T-helper 1 cell treated with Interleukin-12 subunit alpha and Interleukin-12 subunit beta and Interleukin-4 antibody, amounts not matched to agents 30 μg/mL and 1 μg/mL, for 36 hours (primary cell): ENCODE data around the gene DIP2C.

Experiments
- H3K27ac Mint-ChIP-seq: one replicate; pipeline ENCODE4 v1.8.0; 2021; ENCODE audit warnings: mild to moderate bottlenecking, mixed read lengths
- H3K27me3 Mint-ChIP-seq: one replicate; pipeline ENCODE4 v1.8.0; 2021; ENCODE audit warnings: low read depth, mixed read lengths
- H3K36me3 Mint-ChIP-seq: one replicate; pipeline ENCODE4 v1.8.0; 2021; ENCODE audit warnings: low read depth, mixed read lengths
- H3K4me1 Mint-ChIP-seq: one replicate; pipeline ENCODE4 v1.8.0; 2021; ENCODE audit warnings: low read depth, mixed read lengths
- H3K4me3 Mint-ChIP-seq: one replicate; pipeline ENCODE4 v1.8.0; 2021; ENCODE audit warnings: mild to moderate bottlenecking, moderate library complexity, mixed read lengths
- H3K9me3 Mint-ChIP-seq: one replicate; pipeline ENCODE4 v1.8.0; 2021; ENCODE audit warnings: mixed read lengths

Gene DIP2C

GRCh38 chr10:478471-479245 lies 210.8 kb downstream of the DIP2C start:
- peaks cover 7% of the 10 kb centered on the region for H3K36me3 Mint-ChIP-seq
- H3K9me3 Mint-ChIP-seq = peaks cover 17% of the 10 kb centered on the region
- H3K27ac Mint-ChIP-seq = peak overlapping the region; percentile 26
- peaks cover 3% of the 10 kb centered on the region for H3K4me1 Mint-ChIP-seq
- no peaks in the 10 kb centered on the region for H3K27me3 Mint-ChIP-seq
- H3K4me3 Mint-ChIP-seq = no peak overlapping the region

GRCh38 chr10:477620-478019 lies 211.8 kb downstream of the DIP2C start:
- Mint-ChIP-seq H3K27ac (no peak overlapping the region), H3K4me3 (peak overlapping the region; percentile 17), H3K9me3 (peaks cover 17% of the 10 kb centered on the region), H3K36me3 (peaks cover 7% of the 10 kb centered on the region), H3K27me3 (no peaks in the 10 kb centered on the region), H3K4me1 (peaks cover 3% of the 10 kb centered on the region)

- Mint-ChIP-seq H3K36me3 (peaks cover 7% of the 10 kb centered on the region), H3K27ac (no peak overlapping the region), H3K27me3 (no peaks in the 10 kb centered on the region), H3K4me3 (no peak overlapping the region), H3K4me1 (peaks cover 3% of the 10 kb centered on the region), H3K9me3 (peaks cover 17% of the 10 kb centered on the region)
Measured at GRCh38 chr10:476455-476780, 213.1 kb downstream of the DIP2C start.

GRCh38 chr10:475709-476454 lies 213.6 kb downstream of the DIP2C start:
- peaks cover 7% of the 10 kb centered on the region for H3K36me3 Mint-ChIP-seq
- H3K27me3 Mint-ChIP-seq = no peaks in the 10 kb centered on the region
- peaks cover 17% of the 10 kb centered on the region for H3K9me3 Mint-ChIP-seq
- no peak overlapping the region for H3K4me3 Mint-ChIP-seq
- H3K27ac Mint-ChIP-seq = no peak overlapping the region
- peaks cover 3% of the 10 kb centered on the region for H3K4me1 Mint-ChIP-seq

GRCh38 chr10:474946-475345 lies 214.5 kb downstream of the DIP2C start:
- Mint-ChIP-seq H3K4me1 (peaks cover 10% of the 10 kb centered on the region), H3K27ac (no peak overlapping the region), H3K27me3 (no peaks in the 10 kb centered on the region), H3K4me3 (no peak overlapping the region), H3K9me3 (peaks cover 17% of the 10 kb centered on the region), H3K36me3 (peaks cover 7% of the 10 kb centered on the region)

GRCh38 chr10:474406-474805 lies 215.1 kb downstream of the DIP2C start:
- no peak overlapping the region for H3K27ac Mint-ChIP-seq
- peaks cover 13% of the 10 kb centered on the region for H3K4me1 Mint-ChIP-seq
- no peak overlapping the region for H3K4me3 Mint-ChIP-seq
- H3K9me3 Mint-ChIP-seq = peaks cover 17% of the 10 kb centered on the region
- peaks cover 7% of the 10 kb centered on the region for H3K36me3 Mint-ChIP-seq
- H3K27me3 Mint-ChIP-seq = no peaks in the 10 kb centered on the region

GRCh38 chr10:472241-472910 lies 217.1 kb downstream of the DIP2C start:
- Mint-ChIP-seq H3K36me3 (peaks cover 4% of the 10 kb centered on the region), H3K4me3 (no peak overlapping the region), H3K27me3 (no peaks in the 10 kb centered on the region), H3K27ac (no peak overlapping the region), H3K4me1 (peaks cover 13% of the 10 kb centered on the region), H3K9me3 (peaks cover 7% of the 10 kb centered on the region)

GRCh38 chr10:470339-471003 lies 219.0 kb downstream of the DIP2C start:
- H3K9me3 Mint-ChIP-seq = no peaks in the 10 kb centered on the region

GRCh38 chr10:469947-470338 lies 219.5 kb downstream of the DIP2C start:
- Mint-ChIP-seq H3K9me3 (no peaks in the 10 kb centered on the region), H3K36me3 (no peaks in the 10 kb centered on the region), H3K4me3 (no peak overlapping the region), H3K27me3 (no peaks in the 10 kb centered on the region), H3K4me1 (peaks cover 10% of the 10 kb centered on the region), H3K27ac (no peak overlapping the region)

More at GRCh38 chr10:470339-471003, 219.0 kb downstream of the DIP2C start:
- Mint-ChIP-seq H3K27ac (no peak overlapping the region), H3K4me1 (peaks cover 10% of the 10 kb centered on the region), H3K27me3 (no peaks in the 10 kb centered on the region), H3K36me3 (no peaks in the 10 kb centered on the region), H3K4me3 (peak overlapping the region; percentile 26)

GRCh38 chr10:459743-460142 lies 229.7 kb downstream of the DIP2C start:
- Mint-ChIP-seq H3K27me3 (peaks cover 26% of the 10 kb centered on the region), H3K4me3 (no peak overlapping the region), H3K27ac (no peak overlapping the region), H3K4me1 (no peaks in the 10 kb centered on the region), H3K9me3 (no peaks in the 10 kb centered on the region), H3K36me3 (peaks cover 2% of the 10 kb centered on the region)

GRCh38 chr10:458421-458851 lies 231.0 kb downstream of the DIP2C start:
- H3K27me3 Mint-ChIP-seq = peaks cover 18% of the 10 kb centered on the region
- H3K4me1 Mint-ChIP-seq = no peaks in the 10 kb centered on the region
- H3K9me3 Mint-ChIP-seq = no peaks in the 10 kb centered on the region
- H3K4me3 Mint-ChIP-seq = no peak overlapping the region
- H3K27ac Mint-ChIP-seq = no peak overlapping the region
- H3K36me3 Mint-ChIP-seq = no peaks in the 10 kb centered on the region

GRCh38 chr10:456486-456885 lies 233.0 kb downstream of the DIP2C start:
- Mint-ChIP-seq H3K9me3 (no peaks in the 10 kb centered on the region), H3K4me3 (no peak overlapping the region), H3K4me1 (peaks cover 4% of the 10 kb centered on the region), H3K27me3 (peaks cover 19% of the 10 kb centered on the region), H3K36me3 (no peaks in the 10 kb centered on the region), H3K27ac (no peak overlapping the region)

GRCh38 chr10:454860-455259 lies 234.6 kb downstream of the DIP2C start:
- Mint-ChIP-seq H3K36me3 (no peaks in the 10 kb centered on the region), H3K4me1 (peaks cover 19% of the 10 kb centered on the region), H3K27ac (no peak overlapping the region), H3K4me3 (no peak overlapping the region), H3K27me3 (peaks cover 12% of the 10 kb centered on the region), H3K9me3 (no peaks in the 10 kb centered on the region)

- no peaks in the 10 kb centered on the region for H3K9me3 Mint-ChIP-seq
- peaks cover 19% of the 10 kb centered on the region for H3K4me1 Mint-ChIP-seq
- no peak overlapping the region for H3K27ac Mint-ChIP-seq
- no peaks in the 10 kb centered on the region for H3K36me3 Mint-ChIP-seq
- H3K27me3 Mint-ChIP-seq = peaks cover 12% of the 10 kb centered on the region
- H3K4me3 Mint-ChIP-seq = no peak overlapping the region
Measured at GRCh38 chr10:453647-454046, 235.8 kb downstream of the DIP2C start.
